Colonic mucosa (tissue), 4 donors: ENCODE data around the gene WDR49. TPM values are rescaled to one million over a fixed set of nuclear protein-coding genes. Genes with fewer than 3 reads are reported as not detected.

Experiments
- DNase-seq: peaks from one replicate; pipeline ENCODE4 v3.0.0-alpha.2; 2020
- H3K27ac ChIP-seq: fragments of 200-600 bp; one replicate; pipeline ENCODE4 v1.8.0; 2021
- H3K27me3 ChIP-seq: fragments of 200-600 bp; one replicate; pipeline ENCODE4 v1.8.0; 2021
- H3K36me3 ChIP-seq: fragments of 200-600 bp; one replicate; pipeline ENCODE4 v1.8.0; 2021
- H3K4me1 ChIP-seq: fragments of 200-600 bp; one replicate; pipeline ENCODE4 v1.8.0; 2021; ENCODE audit warnings: mild to moderate bottlenecking
- H3K4me3 ChIP-seq: fragments of 200-600 bp; one replicate; pipeline ENCODE4 v1.8.0; 2021
- H3K9ac ChIP-seq, 2 donors: one replicate each; pipeline ENCODE4 v1.7.0; 2013; ENCODE audit warnings: control low read depth in 2 of 2, low read depth in 2 of 2, low read length in 2 of 2
- H3K9me3 ChIP-seq: fragments of 200-600 bp; one replicate; pipeline ENCODE4 v1.8.0; 2021
- CTCF ChIP-seq: fragments of 200-600 bp; IDR thresholded peaks from one replicate; pipeline ENCODE4 v1.8.0; 2022; ENCODE audit warnings: antibody characterized with exemption, mild to moderate bottlenecking
- intact Hi-C: fragments of 100-400 bp; cut with DNase I; formaldehyde crosslinking; loops from one replicate; pipeline ENCODE4 v1.14.1; 2022
- total RNA-seq, 2 donors: library from RNA; stranded (reverse); fragmentation: NEBNext Ultra II Directional in 1 of 2; extraction: Animal tissue kit (Norgen Biotek cat#: 25700) in 1 of 2; gene quantifications; one replicate each; pipeline ENCODE4 v1.2.1, GENCODE V29; 2021
- donor health status: healthy.
- donor health status: DM: no; HTN: no; CAD: no.
- donor health status: DM: no; HTN: no; CAD: no.

WDR49 gene
- total RNA-seq, 2 donors from 2014 or later = 0.98 TPM; not detected in 1

GRCh38 chr3:167437428-167438139 is 216.2 kb downstream of the WDR49 start:
- intact Hi-C loops = no loop called here
- TF ChIP-seq CTCF = no peak
- H3K9ac ChIP-seq = no peak overlapping the region
- no peak overlapping the region for H3K4me3 ChIP-seq
- no peaks in the 10 kb centered on the region for H3K9me3 ChIP-seq
- no peak for DNase-seq
- no peak overlapping the region for H3K27ac ChIP-seq
- no peaks in the 10 kb centered on the region for H3K36me3 ChIP-seq
- no peaks in the 10 kb centered on the region for H3K27me3 ChIP-seq
- no peaks in the 10 kb centered on the region for H3K4me1 ChIP-seq

Other genes with a start within 250 kb of the WDR49 start
- under 1 TPM in 1 of 2 donors, not detected in 1; 0.40 TPM for gene SERPINI2, start 179.9 kb downstream of the WDR49 start, total RNA-seq
- 10 to 100 TPM; 67.3 to 87.0 TPM for gene PDCD10, start 81.0 kb upstream of the WDR49 start, total RNA-seq
- gene SERPINI1, start 81.8 kb upstream of the WDR49 start, total RNA-seq = 1 to 10 TPM; 1.1 to 1.3 TPM